ENCODE measurements around the gene BCL6.

Gene BCL6

DNA sequence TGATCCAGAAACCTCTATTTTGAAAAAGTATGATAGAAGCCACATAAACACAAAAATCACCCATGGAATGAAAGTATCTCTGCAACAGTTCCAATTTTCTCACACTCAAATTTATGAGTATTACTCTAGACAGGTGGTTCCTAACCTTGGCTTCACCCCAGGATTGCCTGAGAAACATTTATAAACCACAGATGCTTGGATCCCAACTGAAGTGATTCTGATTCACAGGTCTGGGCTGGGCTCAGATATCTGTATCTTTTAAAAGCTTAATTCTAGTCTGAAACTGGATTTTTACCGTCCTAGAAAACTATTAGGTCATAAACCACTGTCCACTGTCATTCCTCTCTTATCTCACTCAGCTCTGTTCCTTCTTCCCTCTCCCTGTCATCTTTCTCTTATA, 67.7 kb downstream of the BCL6 start:
- no peak for DNase-seq (ENCODE audit: low read depth in 2 of 2)

DNA sequence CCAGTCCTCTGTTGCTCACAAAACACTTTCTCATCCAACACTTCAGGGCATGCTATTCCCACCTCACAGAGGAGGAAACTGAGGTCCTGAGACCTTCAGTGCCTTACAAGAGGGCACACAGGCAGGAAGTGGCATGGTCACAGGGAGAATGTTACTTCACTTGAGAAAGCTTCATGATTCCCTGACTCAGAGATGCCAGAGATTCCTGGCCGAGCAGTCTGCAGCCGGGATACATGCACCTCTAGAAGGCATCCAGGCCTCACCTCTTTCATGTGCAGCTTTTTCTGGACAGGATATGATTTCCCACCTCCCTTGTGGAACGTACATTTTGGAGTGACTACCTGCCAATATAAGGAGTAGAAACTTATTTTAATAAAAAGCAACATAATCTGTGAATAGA, 72.3 kb downstream of the BCL6 start:
- no peak for DNase-seq (ENCODE audit: low read depth in 2 of 2)
